PC-3 (cell line): Measurements from ENCODE around the gene PRTN3.

Source experiments
- CTCF ChIP-seq: fragments of 300-600 bp; sonication (generic); conservative IDR thresholded peaks from 2 replicates; pipeline ENCODE4 v1.5.1; 2017; ENCODE audit warnings: antibody characterized with exemption, low read depth, mild to moderate bottlenecking, low read length
- EZH2 ChIP-seq: fragments of 300-600 bp; sonication (generic); IDR thresholded peaks from one replicate; pipeline ENCODE4 v1.6.1; 2017; ENCODE audit warnings: antibody characterized with exemption, mild to moderate bottlenecking, low read length; ENCODE audit not compliant: unreplicated experiment
- EZH2phosphoT487 ChIP-seq: fragments of 300-600 bp; sonication (generic); IDR thresholded peaks from 2 replicates; pipeline ENCODE4 v1.6.1; 2018; ENCODE audit warnings: mild to moderate bottlenecking, antibody characterized with exemption, low read length, borderline replicate concordance

- no peak for TF ChIP-seq EZH2phosphoT487
- no peak for TF ChIP-seq CTCF
- TF ChIP-seq EZH2: no peak
These were observed 40.7 kb downstream of the PRTN3 start for GRCh38 chr19:881385-882071.
